GM20431 (cell line): ENCODE measurements around the gene TMEM235.

Experiments
- in situ Hi-C: fragments of 300-500 bp; cut with MseI, MboI; formaldehyde crosslinking; loops from one replicate; pipeline ENCODE4 v1.15.0; 2020; ENCODE audit warnings: low sequenced_read_pairs; ENCODE audit not compliant: unreplicated experiment

The TMEM235 gene

DNA sequence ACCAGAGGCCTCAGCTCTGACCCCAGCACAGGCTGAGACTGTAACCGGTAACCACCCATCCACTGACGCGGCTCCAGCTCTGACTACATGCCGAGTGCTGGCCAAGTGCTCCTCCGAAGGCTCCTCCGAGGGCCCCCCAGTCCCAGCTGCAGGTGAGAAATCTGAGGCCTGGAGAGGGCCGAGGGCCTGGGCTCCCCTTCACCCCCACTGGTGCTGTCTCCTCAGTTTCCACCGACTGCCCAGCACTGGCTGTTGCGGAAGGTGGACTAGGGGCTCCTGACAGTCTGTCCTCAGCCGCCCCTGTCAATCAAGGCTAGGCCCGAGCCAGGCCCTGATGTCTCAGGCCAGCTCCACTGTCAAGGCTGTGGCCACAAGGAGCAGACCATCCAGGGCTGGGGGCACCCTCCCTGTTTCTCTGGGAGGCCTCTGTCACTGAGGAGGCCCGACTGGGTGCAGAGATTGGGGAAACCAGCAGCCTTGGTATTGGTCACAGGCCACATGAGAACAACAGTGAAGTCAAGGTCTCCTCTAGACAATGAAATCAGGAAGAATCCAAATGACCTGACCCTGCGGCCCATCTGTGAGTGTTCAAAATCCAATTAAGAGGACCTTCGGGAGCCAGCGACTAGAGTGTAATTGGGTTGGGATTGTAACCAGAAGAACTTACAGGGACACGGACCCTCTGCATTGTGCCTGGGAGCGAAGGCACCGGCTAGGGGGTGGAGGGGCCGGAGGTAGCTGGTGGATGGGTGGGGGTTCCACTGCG lies 5.1 kb downstream of the TMEM235 start:
- in situ Hi-C loops = no loop called here

- in situ Hi-C loops = no loop called here
Observed at GRCh38 chr17:78237401-78238012, 6.1 kb downstream of the TMEM235 start.

- in situ Hi-C loops = no loop called here
Observed at GRCh38 chr17:78238823-78239488, 7.5 kb downstream of the TMEM235 start.

GRCh38 chr17:78239489-78239931 lies 8.1 kb downstream of the TMEM235 start:
- in situ Hi-C loops = no loop called here

DNA sequence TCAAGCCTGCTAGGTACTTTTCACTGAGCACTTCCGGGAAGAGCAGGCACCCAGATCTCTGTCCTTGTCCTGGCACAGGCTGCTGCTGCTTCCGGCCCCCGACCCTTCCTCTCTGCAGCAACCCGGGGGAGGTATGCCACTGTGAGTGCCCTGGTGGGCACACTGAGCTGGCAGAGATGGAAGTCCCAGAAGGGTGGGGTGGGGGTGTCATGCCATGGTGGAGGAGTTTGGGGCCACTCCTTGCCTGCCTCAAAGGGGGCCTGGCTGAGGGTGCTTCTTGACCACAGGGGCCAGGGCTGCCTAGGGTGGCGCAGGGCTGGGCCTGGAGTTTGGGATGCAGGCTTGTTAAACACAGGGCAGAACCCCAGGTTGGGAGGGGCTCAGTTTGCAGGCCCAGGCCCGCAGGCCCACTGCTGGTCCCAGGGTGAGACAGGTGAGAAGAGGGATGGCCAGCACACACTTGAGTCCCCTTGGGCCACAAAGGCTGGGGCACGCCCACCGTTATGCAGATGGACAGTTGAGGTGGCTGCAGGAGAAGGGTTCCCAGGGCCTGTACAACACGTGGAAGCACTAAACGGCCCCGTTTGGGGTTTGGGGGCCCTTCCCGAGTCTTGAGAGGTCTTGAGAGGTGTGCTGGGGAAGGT lies 8.7 kb downstream of the TMEM235 start:
- in situ Hi-C loops = no loop called here

DNA sequence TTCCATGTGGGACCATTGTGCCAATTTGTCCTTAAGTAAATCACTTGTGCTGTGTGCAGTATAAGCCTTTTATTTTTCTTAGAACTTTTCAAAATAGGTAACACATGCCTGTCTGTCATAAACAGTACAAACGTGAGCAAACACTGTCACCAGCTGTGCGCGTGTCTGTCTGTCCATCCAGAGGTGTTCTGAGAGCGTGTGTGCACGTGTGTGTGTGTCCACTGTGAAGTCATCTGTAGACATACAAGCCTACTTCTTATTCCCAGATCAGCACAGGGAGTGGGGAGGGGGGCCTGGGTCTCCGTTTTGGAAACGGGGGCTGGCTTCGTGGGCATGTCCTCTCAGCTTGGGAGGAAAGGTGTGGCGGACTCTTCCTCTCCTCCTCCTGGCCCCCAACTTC lies 9.4 kb downstream of the TMEM235 start:
- in situ Hi-C loops = no loop called here

DNA sequence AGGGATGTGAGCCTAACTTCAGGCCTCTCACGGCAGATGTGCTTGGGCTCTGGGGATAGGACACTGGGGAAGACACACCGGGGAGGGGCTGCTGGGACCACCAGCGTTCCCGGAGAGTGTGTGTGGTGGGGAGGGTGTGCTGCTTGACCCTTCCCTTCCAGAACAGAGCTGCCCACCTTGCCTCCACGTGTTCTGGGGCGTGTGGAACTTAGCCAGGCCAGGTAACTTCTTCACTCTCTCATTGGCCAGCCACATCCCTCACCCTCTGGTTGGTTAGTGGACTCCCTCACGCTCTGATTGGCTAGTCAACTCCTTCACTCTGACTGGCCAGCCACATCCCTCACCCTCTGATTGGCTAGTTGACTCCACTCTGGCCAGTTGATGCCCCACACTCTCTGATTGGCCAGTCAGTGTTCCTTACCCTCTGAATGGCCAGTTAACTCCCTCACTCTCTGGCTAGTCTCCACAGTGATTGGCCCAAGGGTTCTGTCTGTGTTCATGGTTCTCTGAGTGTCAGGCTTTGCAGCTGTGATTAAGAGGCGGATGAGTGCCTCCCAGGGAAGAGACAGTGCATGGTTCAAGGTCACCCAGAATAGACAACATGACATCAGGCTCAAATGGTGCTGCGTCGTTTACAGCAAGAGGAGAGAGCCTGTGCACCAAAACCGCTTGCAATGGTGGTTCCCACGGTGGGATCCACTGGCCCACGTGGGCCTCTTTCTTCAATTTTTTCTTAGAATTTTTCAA lies 10.0 kb downstream of the TMEM235 start:
- in situ Hi-C loops = no loop called here

DNA sequence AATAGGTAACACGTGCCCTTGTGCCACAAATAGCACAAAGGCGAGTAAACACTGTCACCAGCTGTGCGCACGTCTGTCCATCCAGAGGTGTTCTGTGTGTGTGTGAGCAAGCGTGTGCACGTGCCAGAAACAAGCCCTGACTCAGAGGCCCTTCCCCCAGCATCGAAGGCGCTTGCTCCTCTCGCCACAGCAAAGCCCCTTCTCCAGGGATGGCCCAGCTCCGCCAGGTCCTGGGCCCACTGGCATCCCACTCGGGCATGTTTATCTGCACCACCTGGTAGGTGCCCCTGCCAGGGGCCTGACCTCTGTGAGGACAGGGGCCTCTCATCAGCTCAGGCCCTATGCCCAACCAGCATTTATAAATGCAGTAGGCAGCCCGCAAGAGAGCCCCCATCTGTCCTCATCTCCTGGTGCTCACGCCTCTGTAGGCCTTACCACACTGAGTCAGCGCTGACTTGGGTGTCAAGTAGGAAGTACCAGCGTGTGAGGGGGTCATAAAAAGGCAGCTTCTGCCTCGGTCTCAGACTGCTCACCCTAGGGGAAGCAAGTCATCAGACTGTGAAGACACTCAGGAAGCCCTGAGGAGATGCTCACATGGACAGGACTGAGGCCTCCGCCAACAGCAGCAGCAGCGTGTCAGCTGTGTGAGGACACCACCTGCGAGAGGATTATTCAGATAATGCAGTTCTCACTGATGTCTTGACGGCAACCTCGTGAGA lies 10.8 kb downstream of the TMEM235 start:
- in situ Hi-C loops = no loop called here

GRCh38 chr17:78247304-78247703 lies 15.9 kb downstream of the TMEM235 start:
- in situ Hi-C loops = no loop called here

GRCh38 chr17:78248051-78248914 lies 16.9 kb downstream of the TMEM235 start:
- in situ Hi-C loops = no loop called here

DNA sequence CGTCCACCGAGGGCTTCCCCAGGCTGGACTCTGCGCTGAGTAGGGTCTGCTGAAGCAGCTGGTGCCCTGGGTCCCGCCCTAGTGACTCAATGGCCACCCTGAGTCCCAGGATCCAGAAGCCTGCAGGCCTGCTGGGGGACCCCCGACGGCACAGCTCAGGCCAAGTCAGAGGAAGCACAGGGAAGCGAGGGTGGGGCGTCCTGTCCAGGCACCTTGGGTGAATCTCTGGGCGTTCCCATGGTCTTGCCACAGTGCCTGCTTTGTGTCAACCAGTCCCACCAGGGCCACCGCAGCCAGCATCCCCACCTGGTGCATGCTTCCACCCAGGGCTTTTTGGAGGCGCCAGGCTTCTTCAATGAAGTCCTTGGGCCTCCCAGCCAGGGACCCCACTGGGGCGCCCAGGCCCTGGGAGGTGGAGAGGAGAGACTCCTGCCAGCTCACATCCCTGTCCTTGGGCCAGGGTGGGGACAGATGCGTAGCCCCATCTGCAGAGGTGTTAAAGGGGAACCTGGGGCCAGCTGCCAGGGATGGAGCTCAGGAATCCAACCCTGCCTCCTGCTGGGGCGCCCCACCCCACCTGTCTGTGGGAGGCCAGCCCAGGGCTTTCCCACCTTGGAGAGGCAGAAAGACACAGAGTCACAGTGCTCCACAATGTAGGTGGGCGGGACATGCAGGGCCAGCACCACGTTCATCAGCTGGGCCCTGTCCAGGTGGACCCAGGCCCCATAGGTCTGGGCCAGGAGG lies 17.8 kb downstream of the TMEM235 start:
- in situ Hi-C loops = no loop called here

- in situ Hi-C loops = no loop called here
Observed at GRCh38 chr17:78249818-78250806, 18.7 kb downstream of the TMEM235 start.

DNA sequence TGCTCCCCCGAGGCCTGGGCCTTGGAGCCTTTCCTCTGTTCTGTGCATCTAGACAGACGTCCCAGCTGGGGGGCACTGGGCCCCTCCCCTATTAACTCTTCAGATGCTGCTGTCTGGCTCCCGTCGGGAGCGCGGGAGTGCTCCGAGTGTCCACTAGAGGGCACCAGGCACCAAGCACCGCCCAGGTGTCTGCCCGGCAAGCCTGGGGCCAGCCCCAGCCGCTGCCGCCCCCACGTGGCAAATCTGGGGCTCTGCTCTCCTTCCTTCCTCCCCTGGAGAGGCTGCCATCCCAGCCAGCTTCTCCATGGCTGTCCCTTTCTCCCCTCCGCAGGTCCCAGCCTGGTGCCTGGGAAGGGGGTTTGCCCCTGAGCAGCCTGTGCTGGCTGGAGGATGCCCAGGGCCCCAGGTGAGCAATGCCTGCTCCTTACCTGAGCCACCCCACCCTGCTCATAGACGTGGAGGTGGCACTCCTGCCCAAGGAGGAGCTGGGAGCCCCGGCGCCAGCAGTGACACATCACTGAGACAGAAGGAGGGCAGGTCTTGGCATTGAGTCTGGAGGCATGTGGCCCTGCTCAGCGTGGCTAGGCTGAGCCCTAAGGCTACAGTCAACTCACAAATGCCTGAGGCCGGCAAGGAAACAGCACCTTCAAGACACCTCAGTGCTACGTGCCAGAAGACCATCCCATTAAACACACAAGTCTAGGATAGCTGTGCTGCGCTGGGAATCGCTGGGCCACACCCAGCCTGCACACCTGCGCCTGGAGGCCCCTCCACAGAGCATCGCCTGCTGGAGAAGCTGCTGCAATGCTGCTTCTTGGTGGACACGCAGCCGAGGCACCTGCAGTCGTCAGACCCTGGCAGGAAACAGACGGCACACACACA lies 19.7 kb downstream of the TMEM235 start:
- in situ Hi-C loops = no loop called here

GRCh38 chr17:78251773-78252103 lies 20.3 kb downstream of the TMEM235 start:
- in situ Hi-C loops = no loop called here

GRCh38 chr17:78252111-78252634 lies 20.7 kb downstream of the TMEM235 start:
- in situ Hi-C loops = no loop called here
